Activated T-cell treated with anti-CD3 and anti-CD28 coated beads for 24 hours (primary cell): ENCODE data around the gene LIF.
"Not testable (repeated sequence)": the region's sequence is repeated elsewhere in the genome, so short reads cannot be mapped to it uniquely, and the experiment has no call there.

ENCODE experiments used
- DNase-seq: peaks from one replicate; pipeline ENCODE4 v3.0.0-alpha.2; 2020; ENCODE audit warnings: low read depth

LIF gene

GRCh38 chr22:30224161-30224857 is 22.2 kb downstream of the LIF start:
- no peak for DNase-seq

GRCh38 chr22:30223303-30223702 is 23.3 kb downstream of the LIF start:
- no peak for DNase-seq

GRCh38 chr22:30222321-30222720 is 24.2 kb downstream of the LIF start:
- DNase-seq = no peak

GRCh38 chr22:30221121-30221992 is 25.2 kb downstream of the LIF start:
- peak; percentile 34 for DNase-seq

GRCh38 chr22:30220338-30221012 is 26.1 kb downstream of the LIF start:
- no peak for DNase-seq

- DNase-seq = no peak
Measured at GRCh38 chr22:30219668-30220278, 26.8 kb downstream of the LIF start.

GRCh38 chr22:30219049-30219654 is 27.4 kb downstream of the LIF start:
- DNase-seq = no peak

- no peak for DNase-seq
Measured at GRCh38 chr22:30217698-30218560, 28.6 kb downstream of the LIF start.

- no peak for DNase-seq
Measured at GRCh38 chr22:30216710-30217109, 29.8 kb downstream of the LIF start.

GRCh38 chr22:30216272-30216671 is 30.3 kb downstream of the LIF start:
- DNase-seq = not testable (repeated sequence)

GRCh38 chr22:30214703-30215407 is 31.7 kb downstream of the LIF start:
- no peak for DNase-seq

- DNase-seq = no peak
Measured at GRCh38 chr22:30212996-30213441, 33.5 kb downstream of the LIF start.

- no peak for DNase-seq
Measured at GRCh38 chr22:30212363-30212995, 34.1 kb downstream of the LIF start.

GRCh38 chr22:30211124-30211820 is 35.3 kb downstream of the LIF start:
- DNase-seq = no peak

- DNase-seq = no peak
Measured at GRCh38 chr22:30210235-30210909, 36.2 kb downstream of the LIF start.

GRCh38 chr22:30209642-30210041 is 36.9 kb downstream of the LIF start:
- no peak for DNase-seq

- no peak for DNase-seq
Measured at GRCh38 chr22:30208631-30209603, 37.6 kb downstream of the LIF start.
